HG02610 (cell line): ENCODE data around the gene IL36B.

Experiments
- ATAC-seq: cut with Tn5 transposase; IDR thresholded peaks from one replicate; pipeline ENCODE4 v1.9.1; 2021; ENCODE audit warnings: mild to moderate bottlenecking, moderate library complexity; ENCODE audit not compliant: unreplicated experiment

The IL36B gene

DNA sequence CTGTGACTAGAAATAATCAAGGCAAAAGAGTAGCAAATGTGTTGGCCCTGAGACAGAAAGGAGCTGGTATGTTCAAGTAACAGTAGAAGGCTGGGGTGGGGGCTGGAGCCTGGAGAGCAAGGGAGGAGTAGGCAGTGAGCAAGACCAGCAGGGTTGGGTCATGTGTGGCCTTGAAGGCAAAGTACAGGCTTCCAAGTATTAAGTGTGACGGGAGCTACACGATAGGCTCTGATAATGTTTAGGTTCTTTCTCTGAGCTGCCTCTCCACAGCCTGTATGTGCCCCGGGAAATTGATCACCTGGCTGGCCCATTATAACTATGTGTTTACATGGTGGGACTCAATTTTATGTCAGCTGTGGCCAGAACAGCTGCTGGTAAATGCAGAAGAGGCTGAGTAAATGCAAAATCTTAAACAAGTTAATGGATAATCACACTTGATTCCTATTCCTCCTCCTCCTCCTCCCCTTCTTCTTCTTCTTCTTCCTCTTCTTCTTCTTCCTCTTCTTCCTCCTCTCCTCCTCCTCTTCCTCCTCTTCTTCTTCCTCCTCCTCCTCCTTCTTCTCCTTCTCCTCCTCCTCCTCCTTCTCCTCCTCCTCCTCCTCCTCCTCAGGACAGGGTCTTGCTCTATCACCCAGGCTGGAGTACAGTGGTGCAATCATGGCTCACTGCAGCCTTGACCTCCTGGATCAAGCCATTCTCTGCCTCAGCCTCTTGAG, 24.4 kb upstream of the IL36B start:
- ATAC-seq = no peak

DNA sequence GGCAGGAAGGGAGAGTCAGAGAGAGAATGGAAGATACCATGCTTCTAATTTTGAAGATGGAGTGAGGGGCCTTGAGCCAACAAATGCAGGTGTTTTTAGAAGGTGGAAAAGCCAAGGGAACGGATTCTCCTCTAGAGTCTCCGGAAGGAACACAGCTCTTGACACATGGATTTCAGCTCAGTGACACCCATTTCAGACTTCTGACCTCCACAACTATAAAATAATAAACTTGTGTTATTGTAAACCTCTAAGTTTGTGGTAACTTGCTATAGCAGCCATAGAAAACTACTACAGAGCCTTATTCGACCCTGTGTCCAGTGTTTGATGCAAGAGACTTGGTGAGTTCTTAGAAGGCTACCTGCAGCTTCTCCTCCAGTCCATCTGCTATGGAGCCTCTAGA, 22.9 kb upstream of the IL36B start:
- ATAC-seq = no peak

DNA sequence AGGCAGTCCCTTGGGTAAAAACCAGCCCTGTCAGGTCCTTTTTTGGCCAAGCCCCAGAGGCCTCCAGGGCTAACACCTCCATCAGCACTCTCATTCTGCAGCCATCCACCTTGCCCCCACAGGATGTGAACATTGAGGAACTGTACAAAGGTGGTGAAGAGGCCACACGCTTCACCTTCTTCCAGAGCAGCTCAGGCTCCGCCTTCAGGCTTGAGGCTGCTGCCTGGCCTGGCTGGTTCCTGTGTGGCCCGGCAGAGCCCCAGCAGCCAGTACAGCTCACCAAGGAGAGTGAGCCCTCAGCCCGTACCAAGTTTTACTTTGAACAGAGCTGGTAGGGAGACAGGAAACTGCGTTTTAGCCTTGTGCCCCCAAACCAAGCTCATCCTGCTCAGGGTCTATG, 22.4 kb upstream of the IL36B start:
- ATAC-seq = no peak

DNA sequence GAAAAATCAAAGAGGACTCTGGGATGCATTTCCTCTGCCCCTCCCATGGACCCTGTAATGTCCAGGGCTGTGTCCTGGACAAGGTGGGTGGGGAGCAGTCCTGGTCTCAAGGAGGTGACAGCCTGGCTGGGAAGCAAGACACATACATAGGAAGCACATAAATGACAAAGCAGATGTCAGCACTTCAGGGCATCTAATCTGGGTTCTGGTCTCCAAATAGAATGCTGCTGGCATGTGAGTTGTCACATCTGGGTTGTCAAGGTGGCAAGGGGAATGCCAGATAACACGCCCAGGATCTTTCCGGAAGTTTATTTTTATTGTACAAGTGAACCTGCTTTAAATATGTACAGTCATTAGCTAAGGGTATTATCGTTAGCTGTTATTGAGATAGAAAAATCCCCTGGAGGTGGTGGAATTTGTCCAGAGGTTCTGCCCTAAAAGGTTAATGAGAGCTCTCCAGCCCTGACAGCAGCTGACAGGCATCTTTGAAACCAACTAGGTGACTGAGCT, 20.7 kb upstream of the IL36B start:
- ATAC-seq = no peak

DNA sequence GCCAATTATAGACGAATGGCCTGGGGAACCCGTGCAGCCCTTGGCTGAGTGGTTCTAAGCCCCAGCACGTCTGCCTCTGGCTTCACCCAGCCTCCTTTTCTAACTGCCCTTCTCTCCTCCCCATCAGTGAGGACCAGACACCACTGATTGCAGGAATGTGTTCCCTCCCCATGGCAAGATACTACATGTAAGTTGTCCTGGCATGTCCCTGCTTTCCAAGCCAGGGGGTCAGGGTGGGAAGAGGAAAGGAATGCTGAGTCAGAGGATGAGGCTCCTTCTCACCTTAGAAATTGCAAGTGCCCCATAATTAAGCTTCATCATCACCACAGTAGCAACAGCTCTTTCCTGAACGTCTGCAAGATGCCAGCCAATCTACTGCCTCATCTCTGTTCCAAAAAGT, 19.9 kb upstream of the IL36B start:
- no peak for ATAC-seq

DNA sequence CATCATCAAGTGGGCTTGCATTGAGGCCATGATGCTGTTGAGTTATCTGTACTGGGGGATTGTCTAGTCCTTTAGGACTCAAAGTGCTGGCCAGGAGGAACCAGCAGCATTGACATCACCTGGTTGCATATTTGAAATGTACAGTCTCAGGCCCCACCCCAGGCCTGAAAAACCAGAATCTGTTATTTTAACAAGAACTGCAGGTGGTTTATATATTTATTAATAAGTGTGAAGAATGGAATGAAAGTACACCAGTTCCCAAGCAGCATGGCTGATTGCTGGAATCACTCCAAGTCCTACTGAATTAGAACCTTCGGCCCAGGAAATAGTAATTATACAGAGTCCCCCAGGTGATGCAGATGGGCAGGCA, 17.9 kb upstream of the IL36B start:
- ATAC-seq = no peak

DNA sequence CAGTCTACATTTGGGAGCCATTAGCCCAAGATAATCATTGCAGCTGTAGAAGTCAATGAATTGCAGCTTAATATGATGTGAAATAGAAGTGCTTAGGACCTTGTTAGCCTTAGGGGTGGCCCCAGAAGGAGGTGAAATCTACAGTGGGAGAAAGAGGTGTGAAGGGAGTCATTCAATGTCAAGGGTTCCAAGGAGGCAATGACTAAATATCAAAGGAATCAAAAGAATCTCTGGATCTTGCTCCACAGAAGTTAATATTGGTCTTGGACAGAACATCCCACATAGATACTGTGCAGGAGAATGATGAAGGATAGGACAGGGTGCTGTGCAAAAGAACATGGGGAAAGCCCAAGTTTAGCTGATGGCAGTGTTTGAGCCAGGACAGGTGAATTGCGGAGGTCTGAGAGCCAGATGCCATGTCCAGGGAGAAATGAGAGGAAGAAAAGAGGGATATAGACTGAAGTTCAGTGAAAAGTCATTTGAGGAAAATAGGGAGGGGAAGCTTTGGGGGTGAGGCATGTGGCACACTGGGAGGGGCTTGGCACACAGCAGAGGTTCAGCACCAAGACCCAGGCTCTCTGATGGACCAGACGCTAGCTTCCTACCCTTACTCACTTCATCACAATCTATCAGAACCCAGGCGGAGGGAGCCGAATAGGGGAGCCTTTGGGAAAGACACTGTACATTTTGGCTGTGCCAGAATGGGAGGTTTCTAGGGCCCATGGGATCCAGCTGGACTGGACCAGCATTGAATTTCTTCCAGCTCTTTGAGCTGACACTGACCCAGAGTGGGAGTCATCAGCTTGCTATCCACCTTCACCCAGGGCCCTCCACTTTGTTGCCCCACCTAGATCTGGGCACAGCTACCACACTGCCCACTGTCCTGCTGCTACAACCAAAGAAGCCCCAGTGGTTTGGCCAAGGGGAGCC, 17.3 kb upstream of the IL36B start:
- ATAC-seq = no peak

DNA sequence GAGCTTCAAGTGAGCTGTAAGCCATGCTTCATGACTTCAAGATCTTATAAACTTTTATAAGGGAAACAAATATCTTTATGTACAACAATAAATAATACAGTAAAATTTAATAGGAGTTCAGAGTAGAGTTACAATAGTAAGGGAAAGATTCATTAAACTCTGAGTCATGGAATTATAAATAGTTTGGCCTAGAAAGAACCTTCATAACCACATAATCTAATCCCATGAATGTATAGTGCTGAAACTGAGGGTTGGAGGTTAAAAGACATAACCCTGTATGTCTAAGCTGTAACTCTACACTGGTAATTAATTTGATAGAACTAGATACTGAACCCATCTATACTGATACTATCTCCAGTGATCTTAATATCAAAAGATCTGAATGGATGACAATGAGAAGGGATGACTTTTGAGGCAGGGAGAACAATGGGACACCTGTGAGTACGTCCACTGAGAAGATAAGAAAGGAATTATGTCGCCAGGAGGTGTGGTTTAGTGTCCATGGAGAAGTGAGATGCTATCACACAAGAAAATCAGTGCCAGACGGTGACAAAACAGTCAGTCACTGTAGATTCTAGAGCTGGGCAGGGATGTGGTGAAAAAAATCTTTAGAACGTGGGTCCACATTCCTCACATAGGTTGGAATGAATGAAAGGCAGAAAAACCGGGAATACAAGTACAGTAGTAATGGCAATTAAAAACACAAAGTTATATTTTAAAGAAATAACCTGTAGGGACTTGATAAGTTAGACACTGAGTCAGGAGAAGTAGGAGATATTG, 16.2 kb upstream of the IL36B start:
- ATAC-seq = no peak

DNA sequence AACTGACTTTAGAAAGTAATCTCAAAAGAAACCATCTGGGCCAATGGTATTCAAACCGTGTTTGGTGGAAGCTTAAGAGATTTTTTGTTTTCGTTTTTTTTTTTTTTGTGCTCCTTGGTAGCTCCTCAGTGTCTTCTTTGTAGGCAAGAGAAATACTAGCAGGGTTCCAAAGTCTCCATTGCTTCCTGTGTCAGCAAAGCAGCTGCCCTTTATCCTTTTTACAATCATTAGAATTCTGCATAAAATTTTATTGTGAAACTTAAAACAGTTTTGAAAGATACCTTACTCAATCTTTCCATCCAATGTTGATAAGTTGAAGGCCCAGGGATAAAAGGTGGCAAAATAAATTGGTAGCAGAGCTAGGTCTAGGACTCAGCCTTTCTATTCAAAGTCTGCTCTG, 15.6 kb upstream of the IL36B start:
- no peak for ATAC-seq

DNA sequence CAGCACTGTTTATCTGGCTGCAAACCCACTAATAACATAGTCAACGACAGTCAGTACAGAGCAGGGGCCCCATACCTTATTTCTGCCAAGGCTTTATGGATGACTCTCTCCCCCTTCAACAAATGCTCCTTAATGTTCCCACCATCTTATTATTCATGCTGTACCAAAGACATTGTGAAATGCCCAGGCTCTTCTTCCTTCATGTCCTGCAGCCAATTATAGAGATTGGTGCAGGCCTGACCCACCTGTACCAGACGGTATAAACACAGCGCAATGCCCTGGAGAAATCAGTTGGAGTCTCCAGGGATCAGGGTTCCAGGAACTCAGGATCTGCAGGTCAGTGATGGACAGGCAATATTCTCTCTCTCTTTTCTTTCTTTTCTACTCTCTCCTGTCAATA, 15.0 kb upstream of the IL36B start, which contains the start of gene IL1F10:
TSS of gene IL1F10 (plus strand) at position 290 of the 400 bp plus-strand sequence. CDS start 4,769 bp downstream, outside the sequence.
- no peak for ATAC-seq

DNA sequence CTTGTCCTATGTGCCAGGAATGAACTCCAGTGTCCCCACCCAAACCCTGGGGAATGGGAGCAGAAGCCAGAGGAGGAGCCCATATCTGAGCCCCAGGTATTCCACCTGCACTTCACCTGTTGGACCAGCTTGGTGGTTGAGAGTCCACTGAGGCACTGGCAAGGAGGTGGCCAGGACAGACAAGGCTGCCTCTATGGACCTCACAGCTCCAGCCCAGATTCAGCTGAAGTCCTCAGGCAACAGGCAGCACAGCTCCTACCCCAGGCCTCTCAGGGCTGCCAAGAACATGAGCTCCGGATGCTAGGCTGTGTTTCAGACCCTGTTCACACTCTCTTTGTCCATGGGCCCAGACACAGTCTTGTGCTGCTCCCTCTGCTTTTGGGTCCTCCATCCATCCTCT, 12.2 kb upstream of the IL36B start:
- no peak for ATAC-seq

DNA sequence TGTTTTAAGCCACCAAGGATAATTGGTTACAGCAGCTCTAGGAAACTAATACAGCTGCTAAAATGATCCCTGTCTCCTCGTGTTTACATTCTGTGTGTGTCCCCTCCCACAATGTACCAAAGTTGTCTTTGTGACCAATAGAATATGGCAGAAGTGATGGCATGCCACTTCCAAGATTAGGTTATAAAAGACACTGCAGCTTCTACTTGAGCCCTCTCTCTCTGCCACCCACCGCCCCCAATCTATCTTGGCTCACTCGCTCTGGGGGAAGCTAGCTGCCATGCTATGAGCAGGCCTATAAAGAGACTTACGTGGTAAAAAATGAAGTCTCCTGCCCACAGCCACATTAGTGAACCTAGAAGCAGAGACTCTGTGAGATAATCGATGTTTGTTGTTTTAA, 11.6 kb upstream of the IL36B start:
- no peak for ATAC-seq

DNA sequence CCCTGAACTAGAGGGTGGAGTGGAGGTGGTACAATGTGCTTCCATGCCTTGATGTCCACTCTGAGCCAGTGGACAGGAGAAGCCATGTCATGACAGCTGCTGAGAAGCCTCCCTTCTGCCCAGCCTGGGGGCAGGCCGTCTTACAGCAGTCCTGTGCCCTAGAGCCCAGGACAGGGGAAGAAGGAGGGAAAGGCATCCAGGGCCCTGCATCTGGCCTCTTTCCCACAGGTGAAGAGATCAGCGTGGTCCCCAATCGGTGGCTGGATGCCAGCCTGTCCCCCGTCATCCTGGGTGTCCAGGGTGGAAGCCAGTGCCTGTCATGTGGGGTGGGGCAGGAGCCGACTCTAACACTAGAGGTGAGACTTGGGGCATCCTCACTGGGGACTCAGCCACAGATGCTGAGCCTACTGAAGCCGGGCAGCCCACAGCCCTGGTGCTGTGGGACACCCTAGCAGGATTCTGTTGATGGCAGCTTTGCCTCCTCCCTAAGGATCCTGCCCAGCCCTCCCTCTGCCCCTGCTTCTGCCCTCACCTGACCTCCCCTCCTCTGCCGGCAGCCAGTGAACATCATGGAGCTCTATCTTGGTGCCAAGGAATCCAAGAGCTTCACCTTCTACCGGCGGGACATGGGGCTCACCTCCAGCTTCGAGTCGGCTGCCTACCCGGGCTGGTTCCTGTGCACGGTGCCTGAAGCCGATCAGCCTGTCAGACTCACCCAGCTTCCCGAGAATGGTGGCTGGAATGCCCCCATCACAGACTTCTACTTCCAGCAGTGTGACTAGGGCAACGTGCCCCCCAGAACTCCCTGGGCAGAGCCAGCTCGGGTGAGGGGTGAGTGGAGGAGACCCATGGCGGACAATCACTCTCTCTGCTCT, 9.5 kb upstream of the IL36B start:
- no peak for ATAC-seq

DNA sequence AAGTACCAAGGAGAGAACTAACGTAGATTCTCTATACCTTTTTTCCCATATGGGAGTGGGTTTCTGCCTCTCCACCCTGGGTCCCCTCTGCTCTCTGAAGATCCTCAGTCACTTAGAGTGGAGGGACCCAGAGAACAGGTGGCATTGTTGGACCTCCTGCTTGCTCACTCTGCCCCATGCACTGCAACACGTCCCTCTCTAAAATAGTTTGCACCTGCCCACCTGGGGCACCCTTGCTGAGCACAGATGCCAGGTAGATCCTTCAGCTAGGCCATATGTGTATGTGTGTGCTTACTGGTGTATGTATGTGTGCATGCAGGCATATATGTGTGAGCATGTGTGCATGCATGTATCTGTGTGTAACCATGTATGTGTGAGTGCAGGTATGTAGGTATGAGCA, 8.6 kb upstream of the IL36B start:
- ATAC-seq = no peak

DNA sequence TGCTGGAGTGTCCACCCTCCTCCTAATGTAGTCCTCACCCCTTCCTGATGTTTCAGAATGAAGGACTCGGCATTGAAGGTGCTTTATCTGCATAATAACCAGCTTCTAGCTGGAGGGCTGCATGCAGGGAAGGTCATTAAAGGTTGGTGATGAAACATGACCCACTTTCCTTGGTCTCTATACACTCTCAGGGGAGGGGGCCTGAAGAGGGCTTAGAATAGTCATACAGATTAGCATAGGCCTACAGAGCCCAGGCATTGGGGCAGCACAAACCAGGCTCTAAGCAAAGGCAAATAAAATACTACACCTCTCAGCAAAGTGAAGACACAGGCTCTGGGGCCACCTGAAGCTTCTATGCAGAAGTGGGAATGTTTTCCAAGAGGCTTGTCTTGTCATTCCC, 8.1 kb upstream of the IL36B start:
- no peak for ATAC-seq

DNA sequence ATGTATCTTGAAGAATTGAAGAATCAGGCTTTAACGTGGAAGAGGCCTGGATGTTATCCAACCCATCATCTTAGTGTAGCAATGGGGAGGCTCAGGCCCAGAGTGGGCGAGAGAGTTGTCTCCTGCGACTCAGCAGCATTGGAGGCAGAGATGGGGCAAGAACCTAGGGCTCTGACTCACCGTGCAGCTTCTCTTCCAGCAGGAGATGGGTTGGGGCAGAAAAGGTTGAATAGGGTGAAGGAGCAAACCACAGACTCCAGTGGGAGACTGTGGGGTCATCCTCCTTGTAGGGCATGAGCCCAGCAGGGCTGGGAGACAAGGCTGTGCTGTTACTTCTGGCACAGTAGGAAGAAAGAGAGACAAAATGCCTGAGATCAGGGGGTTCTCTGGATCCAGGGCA, 7.7 kb upstream of the IL36B start:
- ATAC-seq = no peak

DNA sequence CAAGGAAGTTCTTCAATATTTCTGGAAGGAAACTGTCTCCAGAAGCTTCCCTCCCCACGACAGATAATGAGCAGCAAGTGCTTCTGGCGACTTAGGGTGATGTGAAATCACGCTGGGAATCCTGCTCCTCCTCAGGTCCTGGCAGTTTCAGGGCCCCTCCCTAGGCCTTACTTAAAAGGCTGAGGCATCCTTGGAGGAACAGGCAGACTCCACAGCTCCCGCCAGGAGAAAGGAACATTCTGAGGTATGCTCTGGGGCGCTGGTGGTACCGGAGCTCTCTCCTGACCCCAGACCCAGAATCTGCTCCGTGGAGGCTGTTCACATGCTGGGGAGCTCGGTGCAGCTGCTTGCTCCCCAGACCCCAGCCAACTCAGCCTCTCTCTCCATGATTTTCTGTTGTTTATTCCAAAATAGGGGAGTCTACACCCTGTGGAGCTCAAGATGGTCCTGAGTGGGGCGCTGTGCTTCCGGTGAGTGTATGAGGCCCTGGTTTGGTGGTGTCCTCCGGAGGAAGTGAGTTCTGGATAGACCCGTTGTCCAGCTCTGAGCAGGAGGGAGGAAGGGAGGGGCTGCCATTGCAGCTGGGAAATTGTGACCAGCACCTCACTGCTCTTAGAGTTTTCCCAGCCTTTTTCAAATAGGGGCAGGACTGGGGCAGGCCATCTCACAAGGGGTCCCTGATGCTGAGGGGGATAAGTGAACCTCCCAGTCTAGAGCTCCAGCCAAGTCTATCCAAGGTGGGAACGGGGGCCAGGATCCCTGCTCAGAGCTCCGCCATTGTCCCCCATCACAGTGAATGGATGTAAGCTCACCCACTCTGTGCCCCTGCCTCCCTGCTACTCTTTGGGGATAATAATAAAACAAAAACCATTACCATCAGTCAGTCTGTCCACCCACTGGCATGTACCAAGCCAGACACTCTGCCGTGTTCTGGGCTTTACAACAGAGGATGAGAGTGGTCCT, 6.6 kb upstream of the IL36B start, which contains the start of gene IL36RN:
TSS of gene IL36RN (plus strand) at position 201 of the 963 bp plus-strand sequence. CDS start at position 442, 241 bp downstream.
- no peak for ATAC-seq

DNA sequence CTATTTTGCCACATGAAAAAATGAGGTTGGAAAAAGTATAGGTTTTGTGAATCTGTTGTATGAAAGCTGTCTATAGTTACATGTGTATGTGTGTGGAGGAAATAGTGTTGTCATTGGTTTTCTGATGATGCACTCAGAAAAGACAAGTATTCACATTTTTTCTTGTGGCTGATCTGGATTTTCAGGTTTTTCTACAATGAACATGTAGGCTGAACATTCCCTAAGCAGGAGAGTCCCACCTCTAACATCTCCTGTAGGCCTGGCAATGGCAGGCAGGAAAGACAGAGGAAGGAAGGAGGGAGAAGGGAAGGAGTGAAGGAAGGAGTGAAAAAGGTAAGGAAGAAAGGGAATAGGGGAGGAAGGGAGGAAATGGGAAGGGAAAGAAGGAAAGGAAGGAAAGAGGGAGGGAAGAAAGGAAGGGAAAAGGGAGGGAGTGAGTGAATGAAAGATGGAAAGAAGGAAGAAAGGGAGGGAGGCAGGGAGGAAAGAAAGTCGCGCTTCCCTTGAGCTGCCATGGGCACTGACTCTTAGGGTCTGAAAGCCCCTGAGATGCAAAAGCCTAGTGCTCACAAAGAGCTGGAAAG, 5.8 kb upstream of the IL36B start:
- ATAC-seq = no peak

DNA sequence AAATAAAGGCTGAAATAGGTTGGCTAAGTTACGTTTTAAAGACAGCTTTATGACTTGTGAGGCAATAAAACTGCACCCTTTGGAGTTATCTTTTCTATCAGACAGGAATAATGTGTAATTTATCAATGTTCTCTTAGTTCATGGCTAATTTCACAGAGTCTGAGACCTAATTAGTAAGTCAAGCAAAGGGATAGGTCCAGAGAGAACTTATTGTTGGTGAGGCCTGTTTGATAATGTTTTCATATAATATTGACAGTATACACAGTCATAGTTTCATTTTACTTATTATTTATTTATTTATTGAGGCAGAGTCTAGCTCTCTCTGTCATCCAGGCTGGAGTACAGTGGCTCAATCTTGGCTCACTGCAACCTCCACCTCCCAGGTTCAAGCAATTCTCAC, 4.5 kb upstream of the IL36B start:
- no peak for ATAC-seq
